ENCODE data around the gene WWC2.

DNA sequence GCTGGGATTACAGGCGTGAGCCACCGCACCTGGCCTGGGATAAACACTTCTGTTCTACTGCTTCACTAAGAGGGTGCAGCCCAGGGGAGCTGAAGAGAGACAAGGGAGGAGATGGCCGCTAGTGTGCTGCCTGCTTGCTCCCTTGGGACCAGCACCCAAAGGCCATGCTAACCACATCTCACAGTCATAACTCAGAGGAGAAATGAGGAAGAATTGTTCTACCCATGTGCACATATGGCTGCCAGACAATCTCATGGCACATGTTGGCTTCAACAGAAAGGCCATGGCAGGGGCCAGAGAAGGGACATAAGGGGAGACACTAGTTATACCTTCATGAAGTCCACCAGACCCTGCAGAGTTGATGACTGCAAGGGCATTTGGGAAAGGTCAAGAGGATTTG is 198.6 kb downstream of the WWC2 start:
- TF ChIP-seq, protein P1, sequence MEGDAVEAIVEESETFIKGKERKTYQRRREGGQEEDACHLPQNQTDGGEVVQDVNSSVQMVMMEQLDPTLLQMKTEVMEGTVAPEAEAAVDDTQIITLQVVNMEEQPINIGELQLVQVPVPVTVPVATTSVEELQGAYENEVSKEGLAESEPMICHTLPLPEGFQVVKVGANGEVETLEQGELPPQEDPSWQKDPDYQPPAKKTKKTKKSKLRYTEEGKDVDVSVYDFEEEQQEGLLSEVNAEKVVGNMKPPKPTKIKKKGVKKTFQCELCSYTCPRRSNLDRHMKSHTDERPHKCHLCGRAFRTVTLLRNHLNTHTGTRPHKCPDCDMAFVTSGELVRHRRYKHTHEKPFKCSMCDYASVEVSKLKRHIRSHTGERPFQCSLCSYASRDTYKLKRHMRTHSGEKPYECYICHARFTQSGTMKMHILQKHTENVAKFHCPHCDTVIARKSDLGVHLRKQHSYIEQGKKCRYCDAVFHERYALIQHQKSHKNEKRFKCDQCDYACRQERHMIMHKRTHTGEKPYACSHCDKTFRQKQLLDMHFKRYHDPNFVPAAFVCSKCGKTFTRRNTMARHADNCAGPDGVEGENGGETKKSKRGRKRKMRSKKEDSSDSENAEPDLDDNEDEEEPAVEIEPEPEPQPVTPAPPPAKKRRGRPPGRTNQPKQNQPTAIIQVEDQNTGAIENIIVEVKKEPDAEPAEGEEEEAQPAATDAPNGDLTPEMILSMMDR (IDR thresholded peaks at IDR 0.05), result no peak
- no peak for TF ChIP-seq EZH2phosphoT487 (IDR thresholded peaks at IDR 0.05)
